Prostate gland (tissue), 2 donors: ENCODE measurements around the gene ATRN. TPM values are rescaled to one million over a fixed set of nuclear protein-coding genes. Genes with fewer than 3 reads are reported as not detected.

Source experiments
- DNase-seq: peaks from one replicate; pipeline ENCODE4 v3.0.0-alpha.2; 2019; ENCODE audit warnings: low spot score
- H3K27ac ChIP-seq, 2 donors: fragments of 200-600 bp; sonication (generic); 2 replicates each; pipeline ENCODE4 v1.5.1; 2017 to 2019
- H3K27me3 ChIP-seq: fragments of 200-600 bp; sonication (generic); replicated peaks from 2 replicates; pipeline ENCODE4 v1.5.1; 2019; ENCODE audit not compliant: insufficient read depth
- H3K36me3 ChIP-seq, 2 donors: fragments of 200-600 bp; sonication (generic); 1 replicate in 1 of 2; 2 replicates in 1 of 2; pipeline versions ENCODE4 v1.5.1 to v1.8.1; 2017 to 2019
- H3K4me1 ChIP-seq: fragments of 200-600 bp; sonication (generic); replicated peaks from 2 replicates; pipeline ENCODE4 v1.5.1; 2019
- H3K4me3 ChIP-seq, 2 donors: fragments of 200-600 bp; sonication (generic); 2 replicates each; pipeline ENCODE4 v1.5.1; 2017 to 2019
- H3K9me3 ChIP-seq: fragments of 200-600 bp; sonication (generic); 2 replicates; pipeline ENCODE4 v1.5.1; 2017
- CTCF ChIP-seq, 4 experiments: fragments of 200-600 bp in 2 of 4; fragments of 450-650 bp in 2 of 4; sonication (generic) in 2 of 4; IDR thresholded peaks; 1 replicate in 3 of 4; 2 replicates in 1 of 4; pipeline ENCODE4 v1.5.1; 2016 to 2019; ENCODE audit warnings: antibody characterized with exemption in 4 of 4, mild to moderate bottlenecking in 2 of 4, moderate library complexity in 2 of 4
- POLR2A ChIP-seq: fragments of 450-650 bp; IDR thresholded peaks from one replicate; pipeline ENCODE4 v1.6.1; 2016; ENCODE audit warnings: antibody characterized with exemption, mild to moderate bottlenecking
- POLR2AphosphoS5 ChIP-seq: sonication (generic); formaldehyde crosslinking; IDR thresholded peaks from one replicate; pipeline ENCODE4 v1.6.1; 2017; ENCODE audit warnings: antibody characterized with exemption
- WGBS: methylation state at CpG from one replicate; pipeline ENCODE4 v1.1.5; 2018; 5-methylcytosine and 5-hydroxymethylcytosine counted together
- intact Hi-C: fragments of 100-400 bp; cut with DNase I; formaldehyde crosslinking; loops from one replicate; pipeline ENCODE4 v1.14.2; 2022
- total RNA-seq, 2 donors: library from RNA; depleted of rRNA; stranded (reverse); fragments of >200 nt; gene quantifications; one replicate each; pipeline ENCODE4 v1.1.0, GENCODE V29; 2016

ATRN gene
- total RNA-seq, 2 donors from 2014 or later: 34.6 to 38.1 TPM

- TF ChIP-seq POLR2A (no peak), POLR2AphosphoS5 (no peak)
- Histone ChIP-seq H3K4me3 (no peak overlapping the region), H3K9me3 (no peaks in the 10 kb centered on the region), H3K27ac (no peak overlapping the region), H3K36me3 (no peaks in the 10 kb centered on the region), H3K4me1 (no peaks in the 10 kb centered on the region), H3K27me3 (peaks cover 5% of the 10 kb centered on the region)
- intact Hi-C loops: no loop called here
- no peak for DNase-seq
- WGBS: 70% methylated on average over 4 of the region's 4 CpGs
These were observed 184.2 kb downstream of the ATRN start for GRCh38 chr20:3655131-3655405.

GRCh38 chr20:3658019-3658715 is 187.3 kb downstream of the ATRN start:
- intact Hi-C loops: no loop called here
- WGBS: 78% methylated on average over 7 of the region's 7 CpGs
- H3K27me3 ChIP-seq: peaks cover 20% of the 10 kb centered on the region
- H3K9me3 ChIP-seq: no peaks in the 10 kb centered on the region
- TF ChIP-seq POLR2AphosphoS5: no peak
- H3K36me3 ChIP-seq: no peaks in the 10 kb centered on the region
- no peak overlapping the region for H3K4me3 ChIP-seq
- no peaks in the 10 kb centered on the region for H3K4me1 ChIP-seq
- DNase-seq: no peak
- no peak overlapping the region for H3K27ac ChIP-seq

GRCh38 chr20:3658716-3659491 is 188.1 kb downstream of the ATRN start:
- H3K27ac ChIP-seq: no peak overlapping the region
- no peaks in the 10 kb centered on the region for H3K36me3 ChIP-seq
- intact Hi-C loops: no loop called here
- H3K27me3 ChIP-seq: peaks cover 20% of the 10 kb centered on the region
- TF ChIP-seq CTCF (IDR thresholded peaks at IDR 0.05): no peak
- TF ChIP-seq POLR2A: no peak
- no peak for TF ChIP-seq POLR2AphosphoS5
- no peak for DNase-seq
- H3K4me1 ChIP-seq: no peaks in the 10 kb centered on the region
- H3K9me3 ChIP-seq: no peaks in the 10 kb centered on the region
- 64% methylated on average over 8 of the region's 8 CpGs for WGBS
- H3K4me3 ChIP-seq: no peak overlapping the region

- no peaks in the 10 kb centered on the region for H3K9me3 ChIP-seq
- no peak for DNase-seq
- no peak overlapping the region for H3K27ac ChIP-seq
- intact Hi-C loops: no loop called here
- no peaks in the 10 kb centered on the region for H3K36me3 ChIP-seq
- WGBS: 72% methylated on average over 12 of the region's 12 CpGs
- TF ChIP-seq POLR2AphosphoS5 (no peak), CTCF (IDR thresholded peaks at IDR 0.05) (no peak), POLR2A (no peak)
- H3K4me3 ChIP-seq: no peak overlapping the region
- no peaks in the 10 kb centered on the region for H3K4me1 ChIP-seq
- H3K27me3 ChIP-seq: peaks cover 20% of the 10 kb centered on the region
These were observed 188.9 kb downstream of the ATRN start for GRCh38 chr20:3659492-3660261.

- H3K27ac ChIP-seq: no peak overlapping the region
- peaks cover 20% of the 10 kb centered on the region for H3K27me3 ChIP-seq
- no peaks in the 10 kb centered on the region for H3K36me3 ChIP-seq
- 3% methylated on average over 43 of the region's 75 CpGs for WGBS
- peak overlapping the region in 1 of 2 donors; percentile 3 for H3K4me3 ChIP-seq
- TF ChIP-seq POLR2A (no peak), POLR2AphosphoS5 (no peak), CTCF (IDR thresholded peaks at IDR 0.05) (no peak)
- H3K4me1 ChIP-seq: no peaks in the 10 kb centered on the region
- intact Hi-C loops: no loop called here
- DNase-seq: no peak
- H3K9me3 ChIP-seq: no peaks in the 10 kb centered on the region
These were observed 189.6 kb downstream of the ATRN start for GRCh38 chr20:3660262-3661059.
